ENCODE data around the gene PARP16. TPM values are rescaled to one million over a fixed set of nuclear protein-coding genes. Genes with fewer than 3 reads are reported as not detected.

Gene PARP16
- total RNA-seq, 2 donors from 2014 or later: 12.1 to 24.7 TPM

DNA sequence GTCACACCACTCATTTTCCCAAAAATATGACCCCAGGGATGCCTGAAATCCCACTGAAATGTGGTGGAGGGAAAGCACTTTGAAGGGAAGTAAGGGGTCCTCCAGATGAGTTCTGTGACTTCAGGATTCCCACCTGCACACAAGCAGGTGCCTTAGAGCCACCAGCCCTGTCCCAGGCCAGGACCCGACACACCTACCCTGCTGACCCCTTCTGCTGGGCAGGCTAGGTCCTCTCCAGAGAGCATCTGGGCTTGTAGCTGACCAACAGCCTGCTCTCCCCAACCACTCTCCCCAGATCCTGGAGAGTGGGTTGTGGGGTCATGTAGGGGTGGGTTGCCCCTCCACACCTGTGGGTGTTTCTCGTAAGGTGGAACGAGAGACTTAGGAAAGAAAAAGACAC, 60.5 kb downstream of the PARP16 start:
- H3K9me3 Mint-ChIP-seq: no peaks in the 10 kb centered on the region
- no peak overlapping the region for H3K27ac Mint-ChIP-seq
- ATAC-seq (no peak), DNase-seq (ENCODE audit: low spot score in 2 of 2) (no peak)
- no peaks in the 10 kb centered on the region for H3K36me3 Mint-ChIP-seq

DNA sequence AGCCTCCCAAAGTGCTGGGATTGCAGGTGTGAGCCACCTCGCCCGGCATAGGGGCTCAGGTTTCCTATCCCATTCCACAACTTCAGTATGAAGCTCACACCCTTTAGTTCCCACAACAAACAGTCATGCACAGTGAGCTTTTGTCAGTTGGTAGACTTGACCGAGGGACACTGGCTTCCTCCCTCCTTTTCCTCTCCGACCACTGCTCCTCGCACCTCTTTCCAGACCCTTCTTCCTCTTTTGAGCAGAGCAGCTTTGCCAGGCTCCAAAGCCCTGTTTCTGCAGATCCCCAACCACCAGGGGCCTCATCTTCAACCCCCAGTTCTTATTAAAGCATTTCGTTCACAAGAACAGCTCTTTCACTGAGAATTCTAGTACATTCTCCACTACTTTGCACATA, 62.7 kb downstream of the PARP16 start:
- ATAC-seq: no peak
- no peaks in the 10 kb centered on the region for H3K9me3 Mint-ChIP-seq
- H3K36me3 Mint-ChIP-seq: no peaks in the 10 kb centered on the region
- DNase-seq (ENCODE audit: low spot score in 2 of 2): no peak
- H3K27ac Mint-ChIP-seq: no peak overlapping the region

DNA sequence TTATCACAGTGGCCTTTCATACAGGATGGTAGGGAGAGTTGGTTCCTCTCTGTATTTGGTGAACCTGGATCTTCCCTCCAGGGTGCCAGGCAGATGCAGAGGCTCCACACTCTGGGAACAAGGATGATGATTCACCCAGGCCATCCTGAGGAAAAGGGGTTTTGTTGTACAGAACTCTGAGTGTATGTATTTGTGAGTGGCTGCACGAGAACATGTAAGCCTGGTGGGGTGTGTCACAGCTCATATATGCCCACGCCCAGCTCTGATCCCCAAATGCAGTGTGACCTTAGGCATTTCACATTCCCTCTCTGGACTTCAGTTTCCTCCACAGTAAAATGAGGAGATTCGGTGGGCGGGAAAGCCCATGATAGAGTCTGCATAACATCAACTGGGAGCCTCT, 63.8 kb downstream of the PARP16 start:
- no peak for DNase-seq (ENCODE audit: low spot score in 2 of 2)
- no peak overlapping the region for H3K27ac Mint-ChIP-seq
- no peaks in the 10 kb centered on the region for H3K9me3 Mint-ChIP-seq
- H3K36me3 Mint-ChIP-seq: no peaks in the 10 kb centered on the region
- ATAC-seq: no peak

DNA sequence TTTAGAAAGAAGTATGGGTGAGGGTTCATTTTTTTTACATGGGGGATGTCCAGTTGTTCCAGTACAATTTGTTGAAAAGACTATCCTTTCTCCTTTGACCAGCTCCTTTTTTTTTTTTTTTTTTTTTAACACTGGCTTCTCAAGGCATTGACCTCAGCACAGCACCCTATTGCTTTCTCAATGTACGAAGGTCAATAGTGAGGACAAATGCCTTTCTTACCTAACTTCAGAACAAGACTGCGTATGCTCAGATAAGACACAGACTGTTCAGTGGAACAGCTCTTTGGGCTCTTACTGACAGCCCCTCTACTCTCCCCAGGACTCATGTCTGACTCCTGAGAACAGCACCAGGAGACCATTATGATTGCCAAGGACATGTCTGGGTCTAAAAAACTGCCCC, 65.0 kb downstream of the PARP16 start:
- ATAC-seq: no peak
- H3K36me3 Mint-ChIP-seq: no peaks in the 10 kb centered on the region
- no peak for DNase-seq (ENCODE audit: low spot score in 2 of 2)
- H3K27ac Mint-ChIP-seq: no peak overlapping the region
- no peaks in the 10 kb centered on the region for H3K9me3 Mint-ChIP-seq

DNA sequence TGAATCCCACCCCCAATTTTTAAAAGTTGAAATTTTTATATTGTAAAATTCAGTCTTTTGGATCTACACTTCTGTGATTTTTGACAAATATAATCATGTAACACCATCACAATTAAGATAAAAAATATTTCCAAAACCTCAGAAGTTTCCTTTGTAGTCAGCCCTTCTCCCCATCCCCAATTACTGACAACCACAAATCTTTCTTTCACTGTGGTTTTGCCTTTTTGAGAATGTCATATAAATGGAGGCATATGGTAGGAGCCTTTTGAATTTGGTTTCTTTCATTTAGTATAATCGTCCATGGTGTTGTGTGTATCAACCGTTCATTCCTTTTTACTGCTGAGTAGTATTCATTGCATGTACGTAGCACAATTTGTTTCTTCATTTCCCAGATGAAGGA, 67.5 kb downstream of the PARP16 start:
- H3K9me3 Mint-ChIP-seq: no peaks in the 10 kb centered on the region
- H3K36me3 Mint-ChIP-seq: no peaks in the 10 kb centered on the region
- no peak for DNase-seq (ENCODE audit: low spot score in 2 of 2)
- H3K27ac Mint-ChIP-seq: no peak overlapping the region
- ATAC-seq: peak in 1 of 2 donors; percentile 51

DNA sequence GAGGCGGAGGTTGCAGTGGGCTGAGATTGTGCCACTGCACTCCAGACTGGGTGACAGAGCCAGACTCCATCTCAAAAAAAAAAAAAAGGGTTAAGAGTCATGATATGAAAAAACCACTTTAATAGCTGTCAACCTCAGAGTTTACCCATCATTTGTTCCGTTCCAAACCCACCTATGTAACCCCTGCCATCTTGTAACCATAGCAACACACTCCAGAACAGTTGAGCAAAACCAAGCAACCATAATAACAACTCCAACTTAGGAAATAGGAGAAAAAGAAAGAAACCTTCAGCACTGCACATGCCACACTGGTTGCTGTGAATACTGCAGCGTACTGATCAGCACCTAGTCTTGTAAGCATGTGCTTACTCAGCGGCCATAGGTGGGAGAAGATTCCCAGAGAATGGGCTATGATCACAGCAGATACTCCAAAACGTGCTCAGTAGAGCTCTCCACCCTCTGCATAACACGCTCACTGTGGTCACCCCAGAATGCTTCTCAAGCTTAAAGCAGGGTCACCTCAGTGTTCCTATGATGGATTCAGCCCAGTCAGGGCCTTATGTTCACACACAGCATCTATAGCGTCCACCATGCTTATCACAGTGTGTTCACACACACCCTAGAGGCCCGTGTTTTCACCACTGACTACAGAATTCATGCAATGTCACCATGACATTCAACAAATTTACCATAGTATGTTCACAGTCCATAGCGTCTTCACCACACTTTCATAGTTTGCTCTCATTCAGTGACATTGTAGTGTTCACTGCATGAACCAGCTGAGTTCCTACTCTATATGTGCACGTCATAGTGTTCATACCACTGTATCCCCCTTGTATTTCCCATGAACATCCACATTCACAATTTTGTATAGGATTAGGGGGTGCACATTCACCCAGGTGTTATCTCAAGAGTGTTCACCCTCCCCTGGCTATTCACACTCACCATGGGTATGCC, 68.9 kb downstream of the PARP16 start:
- no peak for DNase-seq (ENCODE audit: low spot score in 2 of 2)
- H3K36me3 Mint-ChIP-seq: no peaks in the 10 kb centered on the region
- H3K9me3 Mint-ChIP-seq: no peaks in the 10 kb centered on the region
- peak in 1 of 2 donors; percentile 80 for ATAC-seq
- H3K27ac Mint-ChIP-seq: no peak overlapping the region

DNA sequence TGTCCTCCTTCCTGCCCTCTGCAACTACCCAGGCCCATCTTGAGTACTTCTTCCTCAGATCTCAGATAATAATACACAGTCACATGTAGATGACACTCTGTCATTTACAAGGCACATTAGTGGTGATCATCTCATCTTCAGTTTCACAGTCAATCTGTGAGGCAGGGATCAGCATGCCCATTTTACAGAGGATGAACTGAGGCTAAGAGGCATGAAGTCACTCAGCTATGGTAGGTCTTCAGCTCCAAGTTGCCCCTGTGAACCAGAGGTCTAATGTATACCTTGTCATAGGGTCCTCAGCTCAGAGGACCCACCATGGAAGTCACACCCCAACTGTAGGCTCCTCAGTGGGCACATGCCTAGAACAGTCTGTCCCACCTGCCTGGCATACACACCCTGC, 71.2 kb downstream of the PARP16 start:
- H3K9me3 Mint-ChIP-seq: no peaks in the 10 kb centered on the region
- no peak for DNase-seq (ENCODE audit: low spot score in 2 of 2)
- no peak overlapping the region for H3K27ac Mint-ChIP-seq
- no peaks in the 10 kb centered on the region for H3K36me3 Mint-ChIP-seq
- no peak for ATAC-seq

DNA sequence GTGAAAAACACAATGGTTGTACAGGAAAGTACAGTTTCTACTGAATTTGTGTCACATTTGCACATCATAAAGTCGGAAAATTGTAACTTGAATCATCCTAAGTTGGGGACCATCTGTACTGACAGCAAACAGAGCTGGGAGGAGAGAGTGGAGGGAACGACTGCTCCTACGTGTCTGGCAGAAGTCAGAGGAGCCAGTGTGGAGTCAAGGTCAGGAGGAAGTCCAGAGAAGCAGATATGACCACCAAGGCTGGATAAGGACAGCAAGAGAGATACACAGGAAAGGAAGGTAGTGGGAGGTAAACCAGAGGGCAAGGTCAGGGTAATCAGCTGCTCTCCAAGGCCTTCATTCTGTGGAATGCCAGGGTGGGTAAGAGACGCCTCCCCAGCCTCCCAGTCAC, 72.7 kb downstream of the PARP16 start:
- H3K9me3 Mint-ChIP-seq: no peaks in the 10 kb centered on the region
- H3K36me3 Mint-ChIP-seq: no peaks in the 10 kb centered on the region
- no peak for DNase-seq (ENCODE audit: low spot score in 2 of 2)
- H3K27ac Mint-ChIP-seq: no peak overlapping the region
- ATAC-seq: no peak

DNA sequence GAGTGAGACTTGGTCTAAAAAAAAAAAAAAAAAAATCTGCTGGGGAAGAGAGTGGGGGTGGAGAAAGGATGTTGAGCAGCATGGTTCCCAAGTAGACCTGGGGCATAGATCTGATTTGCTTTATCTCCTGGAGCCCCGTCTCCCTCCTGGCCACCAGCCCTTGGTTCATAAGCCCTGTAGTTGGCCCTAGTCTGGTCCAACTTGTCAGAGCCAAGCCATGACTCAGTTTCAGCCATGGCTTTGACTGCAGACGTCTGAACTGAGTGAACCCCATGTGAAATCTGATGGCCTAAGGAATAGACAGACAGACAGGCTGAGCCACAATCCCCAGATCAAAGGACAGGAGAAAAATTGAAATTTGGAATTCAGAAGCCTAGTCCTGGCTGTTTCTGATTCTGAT, 73.4 kb downstream of the PARP16 start:
- ATAC-seq (no peak), DNase-seq (ENCODE audit: low spot score in 2 of 2) (no peak)
- Mint-ChIP-seq H3K27ac (no peak overlapping the region), H3K36me3 (no peaks in the 10 kb centered on the region), H3K9me3 (no peaks in the 10 kb centered on the region)

DNA sequence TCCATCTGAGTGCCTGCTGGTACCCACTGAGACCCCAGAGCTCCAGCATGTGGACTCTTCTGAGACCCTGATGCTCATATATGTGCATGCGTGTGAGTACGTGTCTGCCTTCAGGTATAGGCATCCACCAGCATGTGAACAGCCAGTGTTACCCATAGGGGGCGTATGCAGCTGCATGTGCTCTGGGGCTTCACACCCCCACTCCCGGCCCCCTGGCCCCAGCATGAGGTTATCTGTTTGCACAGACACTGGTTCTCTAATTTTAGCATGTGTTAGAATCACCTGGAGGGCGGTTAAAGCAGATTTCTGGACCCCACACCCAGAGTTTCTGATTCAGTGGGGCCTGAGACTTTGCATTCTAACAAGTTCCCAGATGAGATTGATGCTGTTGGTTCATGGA, 74.6 kb downstream of the PARP16 start:
- ATAC-seq: peak; percentile 55 to 87
- no peak overlapping the region for H3K27ac Mint-ChIP-seq
- peak in 1 of 2 donors; percentile 53 for DNase-seq (ENCODE audit: low spot score in 2 of 2)
- H3K9me3 Mint-ChIP-seq: no peaks in the 10 kb centered on the region
- no peaks in the 10 kb centered on the region for H3K36me3 Mint-ChIP-seq

DNA sequence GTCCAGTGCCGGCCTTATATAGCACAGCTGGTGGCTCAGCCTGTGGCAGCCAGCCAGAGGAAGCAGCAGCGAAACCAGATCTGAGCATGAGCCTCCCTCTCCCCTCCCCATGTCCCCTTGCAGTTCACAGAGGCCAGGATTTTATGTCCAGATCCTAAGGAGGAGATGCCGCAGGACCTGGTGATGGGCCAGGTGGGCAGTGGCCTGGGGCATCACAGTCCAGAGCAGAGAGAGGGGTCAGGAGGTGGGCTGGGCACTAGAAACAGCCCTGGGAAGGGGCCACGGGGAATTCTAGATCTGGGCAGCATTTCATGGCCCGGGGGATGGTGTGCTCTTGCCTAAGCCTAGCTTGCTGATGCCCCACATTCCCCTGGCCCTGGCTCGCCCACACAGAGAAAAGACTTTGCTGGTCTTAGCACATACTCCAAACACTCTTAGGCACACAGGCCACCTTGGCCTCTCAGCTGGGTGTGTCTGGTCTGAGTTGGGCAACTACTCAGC, 75.2 kb downstream of the PARP16 start:
- no peaks in the 10 kb centered on the region for H3K36me3 Mint-ChIP-seq
- ATAC-seq (no peak), DNase-seq (ENCODE audit: low spot score in 2 of 2) (no peak)
- no peak overlapping the region for H3K27ac Mint-ChIP-seq
- no peaks in the 10 kb centered on the region for H3K9me3 Mint-ChIP-seq

DNA sequence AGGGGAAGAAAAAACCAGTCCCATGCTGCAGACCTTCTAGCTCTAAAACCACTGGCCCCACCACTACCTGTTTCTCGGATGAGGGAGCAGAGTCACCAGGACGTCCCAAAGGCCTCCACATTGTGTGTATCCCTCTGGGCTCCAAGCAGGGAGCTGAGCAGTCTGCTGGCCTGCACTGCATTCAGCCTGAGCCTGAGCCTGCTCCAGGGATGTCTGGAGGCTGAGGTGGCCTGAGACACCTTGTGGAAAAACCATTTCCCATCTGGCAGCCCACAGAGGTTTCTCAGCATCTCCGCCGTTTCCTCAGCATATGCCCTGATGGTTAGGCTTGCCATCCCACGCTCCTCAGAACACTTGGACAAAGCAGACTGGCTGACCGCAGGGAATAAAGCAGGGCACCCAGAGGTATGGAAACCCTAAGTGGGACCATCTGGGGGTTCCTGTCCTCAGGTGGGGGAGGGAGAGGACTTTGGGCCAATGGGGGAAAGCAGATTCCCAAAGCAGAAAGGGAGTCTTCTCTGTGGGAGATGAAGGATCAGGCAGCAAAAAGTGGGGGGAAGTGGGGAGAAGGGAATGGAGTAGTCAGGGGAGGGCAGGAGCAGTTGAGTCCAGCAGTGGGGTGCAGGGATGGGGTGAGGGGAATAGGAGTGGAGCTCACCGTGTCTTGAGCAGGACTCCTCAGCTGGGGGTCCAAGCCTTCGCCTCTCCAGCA, 75.8 kb downstream of the PARP16 start, which contains the start of gene CILP:
Gene CILP (minus strand): TSS at position 704 of the 712 bp plus-strand sequence. CDS start 1,718 bp downstream, outside the sequence.
- DNase-seq (ENCODE audit: low spot score in 2 of 2) (no peak), ATAC-seq (no peak)
- no peaks in the 10 kb centered on the region for H3K36me3 Mint-ChIP-seq
- H3K9me3 Mint-ChIP-seq: no peaks in the 10 kb centered on the region
- peak within 1 kb of the TSS in 1 of 2 donors; percentile 17 for H3K27ac Mint-ChIP-seq

DNA sequence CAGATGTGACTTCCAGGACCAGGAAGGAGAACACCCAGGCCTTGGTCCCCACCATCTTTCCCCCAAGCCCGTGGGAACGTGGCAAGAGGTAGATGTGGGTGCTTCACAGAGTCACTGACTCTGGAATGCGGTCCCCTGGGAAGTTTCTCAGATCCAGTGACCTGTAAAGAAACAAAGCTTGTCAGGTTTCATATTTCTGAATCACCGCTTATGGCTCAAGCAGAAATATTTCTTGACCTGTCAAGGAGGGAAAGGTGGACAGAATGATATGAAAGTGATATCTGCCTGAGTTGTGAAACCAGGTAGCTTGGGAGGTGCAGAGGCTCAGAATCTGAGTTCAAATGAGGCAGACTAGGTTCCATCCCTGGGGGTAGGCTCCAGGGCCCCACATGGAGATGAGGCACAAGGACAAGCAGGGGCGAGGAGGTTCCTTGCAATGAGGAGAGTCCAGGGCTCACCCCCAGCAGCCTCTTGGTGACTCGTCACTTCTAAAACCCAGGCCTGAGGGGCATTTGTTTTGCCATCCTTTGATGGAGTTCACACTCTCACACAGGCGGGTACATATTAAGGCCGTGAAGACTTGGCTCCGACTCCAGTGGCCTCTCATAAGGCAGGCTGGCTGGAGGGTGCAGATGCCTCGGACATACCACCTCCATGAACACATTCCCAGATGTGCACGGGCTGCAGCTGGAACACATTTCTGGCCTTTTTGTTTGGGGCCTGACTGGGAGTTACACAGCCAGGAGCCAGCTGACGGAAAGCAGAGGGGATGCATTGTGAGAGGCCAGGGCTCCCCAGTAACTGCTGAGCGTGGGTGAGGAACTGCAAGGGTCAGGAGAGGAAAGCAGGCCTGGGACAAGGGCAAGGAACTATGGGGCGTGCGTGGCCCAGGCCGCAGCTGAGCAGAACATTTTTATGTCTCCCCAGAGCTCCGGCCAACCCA, 76.7 kb downstream of the PARP16 start:
- Mint-ChIP-seq H3K36me3 (no peaks in the 10 kb centered on the region), H3K27ac (peak overlapping the region in 1 of 2 donors; percentile 17), H3K9me3 (no peaks in the 10 kb centered on the region)
- no peak for ATAC-seq
- no peak for DNase-seq (ENCODE audit: low spot score in 2 of 2)

DNA sequence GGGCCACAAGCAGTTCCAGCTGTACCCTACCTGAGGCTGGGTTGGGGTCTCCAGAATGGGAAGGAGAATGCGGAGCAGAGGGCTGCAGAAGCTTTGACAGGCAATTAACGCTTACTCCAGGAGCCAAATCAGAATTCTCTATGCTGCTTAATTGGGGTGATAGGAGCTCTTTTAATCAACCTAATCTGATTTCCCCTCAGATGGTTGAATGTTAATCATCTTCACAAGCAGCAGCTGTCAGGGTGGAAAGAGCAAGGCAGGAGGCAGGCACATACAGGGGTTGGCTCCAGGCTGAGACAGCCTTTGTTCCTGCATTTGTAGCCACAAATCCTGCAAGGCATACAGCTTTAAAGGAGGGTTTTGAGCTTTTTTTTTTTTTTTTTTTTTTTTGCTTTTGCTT, 78.0 kb downstream of the PARP16 start:
- Mint-ChIP-seq H3K9me3 (no peaks in the 10 kb centered on the region), H3K27ac (no peak overlapping the region), H3K36me3 (no peaks in the 10 kb centered on the region)
- ATAC-seq: no peak
- DNase-seq (ENCODE audit: low spot score in 2 of 2): no peak
